ENCODE results near the gene MYEOV.

MYEOV gene

DNA sequence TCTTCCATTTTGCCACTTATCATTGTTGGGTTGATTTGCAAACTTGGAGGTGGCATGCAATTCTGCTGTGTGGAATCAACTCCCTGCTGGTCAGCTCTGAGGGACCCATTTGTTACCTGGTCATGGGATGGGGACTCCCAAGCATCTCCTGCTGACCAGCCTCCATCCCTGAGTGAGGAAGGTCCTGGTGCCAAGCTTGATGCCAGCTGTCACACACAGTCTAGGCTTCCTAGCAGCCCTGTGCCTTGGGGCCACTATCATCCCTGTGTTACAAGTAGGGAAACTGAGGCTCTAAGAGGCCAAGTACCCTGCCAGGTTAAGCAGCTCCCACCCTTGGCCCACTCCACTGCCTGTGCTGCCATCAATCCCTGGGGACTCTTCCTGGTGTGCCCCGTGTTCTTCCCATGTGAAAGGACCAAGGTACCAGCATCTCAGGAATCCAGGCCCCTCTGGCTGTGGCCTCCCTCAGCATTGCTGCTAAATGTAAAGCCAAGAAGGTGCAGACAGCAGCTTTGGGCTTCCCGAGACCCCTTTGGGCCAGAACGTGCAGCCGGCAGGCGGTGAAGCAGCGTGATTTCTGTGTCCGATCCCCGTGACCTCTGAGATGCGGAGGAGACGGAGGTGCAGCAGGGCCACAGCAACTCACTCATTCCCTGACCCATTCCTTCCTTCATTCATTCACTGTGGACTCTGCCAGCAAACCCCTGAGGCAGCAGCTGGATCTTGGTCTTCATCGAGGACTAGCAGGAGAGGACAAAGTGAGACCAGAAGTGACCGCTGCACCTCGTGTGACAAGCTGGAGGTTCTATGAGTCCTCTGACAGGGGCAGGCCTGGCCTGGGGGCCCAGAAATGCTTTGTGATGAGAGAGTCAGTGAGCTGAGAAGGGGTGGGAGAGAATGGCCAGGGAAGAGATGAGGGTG is 49.7 kb downstream of the MYEOV start:
- Histone ChIP-seq H3K4me1 (ENCODE audit: control insufficient read depth, insufficient read depth, low read length, unreplicated experiment) (no peaks in the 10 kb centered on the region), H3K27me3 (ENCODE audit: insufficient read depth, low read length) (no peaks in the 10 kb centered on the region), H3K79me2 (ENCODE audit: control insufficient read depth, insufficient read depth, low read length, unreplicated experiment) (no peaks in the 10 kb centered on the region), H3K36me3 (ENCODE audit: insufficient read depth, low read length) (no peaks in the 10 kb centered on the region), H3K27ac (ENCODE audit: low read depth, low read length) (no peak overlapping the region), H3K4me3 (ENCODE audit: low read depth, low read length) (no peak overlapping the region), H2AFZ (ENCODE audit: low read length, unreplicated experiment) (no peak overlapping the region)

DNA sequence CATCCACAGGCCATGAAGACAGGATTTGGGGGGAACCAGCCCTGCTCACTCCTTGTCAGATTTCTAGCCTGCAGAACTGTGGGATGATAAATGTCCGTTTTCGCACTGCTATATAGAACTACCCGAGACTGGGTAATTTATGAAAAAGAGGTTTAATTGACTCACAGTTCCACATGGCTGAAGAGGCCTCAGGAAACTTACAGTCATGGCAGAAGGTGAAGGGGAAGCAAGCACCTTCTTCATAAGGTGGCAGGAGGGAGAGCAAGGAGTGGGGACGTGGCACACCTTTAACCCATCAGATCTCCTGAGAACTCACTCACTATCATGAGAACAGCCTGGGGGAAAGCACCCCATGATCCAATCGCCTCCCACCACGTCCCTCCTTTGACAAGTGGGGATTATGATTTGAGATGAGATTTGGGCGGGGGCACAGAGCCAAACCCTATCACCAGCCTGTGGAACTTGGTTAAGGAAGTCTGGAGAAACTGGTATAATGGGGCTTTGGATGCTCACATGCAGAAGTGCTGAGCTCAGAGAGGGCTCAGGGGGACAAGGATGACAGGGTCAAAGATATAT is 50.7 kb downstream of the MYEOV start:
- H2AFZ ChIP-seq (ENCODE audit: low read length, unreplicated experiment) = no peak overlapping the region
- H3K27me3 ChIP-seq (ENCODE audit: insufficient read depth, low read length) = no peaks in the 10 kb centered on the region
- H3K79me2 ChIP-seq (ENCODE audit: control insufficient read depth, insufficient read depth, low read length, unreplicated experiment) = no peaks in the 10 kb centered on the region
- no peak overlapping the region for H3K4me3 ChIP-seq (ENCODE audit: low read depth, low read length)
- H3K27ac ChIP-seq (ENCODE audit: low read depth, low read length) = no peak overlapping the region
- H3K36me3 ChIP-seq (ENCODE audit: insufficient read depth, low read length) = no peaks in the 10 kb centered on the region
- H3K4me1 ChIP-seq (ENCODE audit: control insufficient read depth, insufficient read depth, low read length, unreplicated experiment) = peaks cover under 1% of the 10 kb centered on the region

All from ACC112 (cell line).